ENCODE data around the gene TUBG2. TPM values are rescaled to one million over a fixed set of nuclear protein-coding genes. Genes with fewer than 3 reads are reported as not detected.
"Not testable (repeated sequence)": the region's sequence is repeated elsewhere in the genome, so short reads cannot be mapped to it uniquely, and the experiment has no call there.

Gene TUBG2
- total RNA-seq, 1 donor from 2014 or later: 9.4 TPM

- Mint-ChIP-seq H3K36me3 (ENCODE audit: low read depth) (no peaks in the 10 kb centered on the region), H3K27me3 (peaks cover 17% of the 10 kb centered on the region), H3K9me3 (no peaks in the 10 kb centered on the region), H3K4me3 (peak overlapping the region; percentile 90), H3K27ac (peak overlapping the region; percentile 18), H3K4me1 (peaks cover 37% of the 10 kb centered on the region)
- TF ChIP-seq CTCF (IDR thresholded peaks at IDR 0.05): no peak
- ChIA-PET POLR2A (interaction anchor here (0.7 kb wide), 1 partner anchor 115 kb away, joined by 7 read pairs; the partner anchor contains the start of gene VPS25), CTCF (no interaction called here)
- DNase-seq (no peak), ATAC-seq (ENCODE audit: low read depth) (no peak)
- intact Hi-C loops (cut with micrococcal nuclease): loop anchor here (2.0 to 5.0 kb wide), 2 partner anchors 19 to 51 kb away; partner anchors contain the start of genes PLEKHH3, RETREG3 and TUBG1
These were observed 1.1 kb upstream of the TUBG2 start for GRCh38 chr17:42657824-42658588.

GRCh38 chr17:42659932-42660274, 819 bp downstream of the TUBG2 start:
- Mint-ChIP-seq H3K4me1 (peaks cover 32% of the 10 kb centered on the region), H3K4me3 (peak overlapping the region; percentile 90)
- POLR2A ChIA-PET: interaction anchor here (1.0 to 1.1 kb wide), 3 partner anchors 18 to 24 kb away, joined by 3 read pairs; no protein-coding TSS in a partner anchor
- H3K9me3 Mint-ChIP-seq; H3K27ac Mint-ChIP-seq; DNase-seq; H3K27me3 Mint-ChIP-seq; CTCF ChIA-PET; H3K36me3 Mint-ChIP-seq (ENCODE audit: low read depth); ATAC-seq (ENCODE audit: low read depth): not testable (repeated sequence)
- intact Hi-C loops (cut with micrococcal nuclease): loop anchor here (2.0 to 5.0 kb wide), 2 partner anchors 17 to 53 kb away; partner anchors contain the start of genes PLEKHH3, RETREG3 and TUBG1

- intact Hi-C loops (cut with micrococcal nuclease): no loop called here
- CTCF ChIA-PET: interaction anchor here (1.0 to 1.1 kb wide), 2 partner anchors 11 to 53 kb away, joined by 3 to 4 read pairs; no protein-coding TSS in a partner anchor
- Mint-ChIP-seq H3K4me1 (peaks cover 27% of the 10 kb centered on the region), H3K27me3 (peaks cover 3% of the 10 kb centered on the region), H3K9me3 (no peaks in the 10 kb centered on the region), H3K36me3 (ENCODE audit: low read depth) (peaks cover 5% of the 10 kb centered on the region), H3K27ac (no peak overlapping the region), H3K4me3 (no peak overlapping the region)
- TF ChIP-seq CTCF (IDR thresholded peaks at IDR 0.05): no peak
- DNase-seq (no peak), ATAC-seq (ENCODE audit: low read depth) (no peak)
- POLR2A ChIA-PET: interaction anchor here (0.6 to 1.0 kb wide), 2 partner anchors 60 to 304 kb away, joined by 3 to 4 read pairs; partner anchors contain the start of gene AARSD1
These were observed 1.7 kb downstream of the TUBG2 start for GRCh38 chr17:42660692-42661345.

- ChIA-PET POLR2A (no interaction called here), CTCF (no interaction called here)
- Mint-ChIP-seq H3K27me3 (no peaks in the 10 kb centered on the region), H3K27ac (no peak overlapping the region), H3K4me3 (no peak overlapping the region), H3K9me3 (no peaks in the 10 kb centered on the region), H3K36me3 (ENCODE audit: low read depth) (peaks cover 10% of the 10 kb centered on the region), H3K4me1 (peaks cover 4% of the 10 kb centered on the region)
- DNase-seq (no peak), ATAC-seq (ENCODE audit: low read depth) (no peak)
- TF ChIP-seq CTCF (IDR thresholded peaks at IDR 0.05): no peak
- intact Hi-C loops (cut with micrococcal nuclease): no loop called here
These were observed 6.5 kb downstream of the TUBG2 start for GRCh38 chr17:42665581-42666001.

- H3K4me3 Mint-ChIP-seq; CTCF ChIA-PET; H3K4me1 Mint-ChIP-seq; ATAC-seq (ENCODE audit: low read depth); H3K9me3 Mint-ChIP-seq; H3K27me3 Mint-ChIP-seq; DNase-seq; intact Hi-C loops (cut with micrococcal nuclease); H3K27ac Mint-ChIP-seq: not testable (repeated sequence)
- POLR2A ChIA-PET: interaction anchor here (1.1 kb wide), 1 partner anchor 57 kb away, joined by 3 read pairs; the partner anchor contains the start of gene TUBG1
- H3K36me3 Mint-ChIP-seq (ENCODE audit: low read depth): peaks cover 10% of the 10 kb centered on the region
These were observed 7.0 kb downstream of the TUBG2 start for GRCh38 chr17:42666126-42666525.

Measured in activated B cell treated with CpG ODN at 0.5 μM for 24 hours (primary cell).